NT2/D1 (cell line): Measurements from ENCODE around the gene CHD5.

Experiments
- SUZ12 ChIP-seq: IDR thresholded peaks from 2 replicates; pipeline ENCODE4 v1.6.1; 2011; ENCODE audit not compliant: insufficient read length, insufficient read depth; ENCODE audit errors: extremely low read depth
- YY1 ChIP-seq: IDR thresholded peaks from 2 replicates; pipeline ENCODE4 v1.6.1; 2011; ENCODE audit not compliant: insufficient read length, insufficient read depth
- ZNF274 ChIP-seq: IDR thresholded peaks from 2 replicates; pipeline ENCODE4 v1.6.1; 2011; ENCODE audit warnings: mild to moderate bottlenecking, low read depth, low read length

GRCh38 chr1:6202256-6202655 lies 22.1 kb upstream of the CHD5 start:
- no peak for TF ChIP-seq ZNF274
- TF ChIP-seq SUZ12 = no peak
- no peak for TF ChIP-seq YY1
